MM.1S (cell line): ENCODE results near the gene TMEM250.

ENCODE experiments used
- DNase-seq: peaks from one replicate; pipeline ENCODE4 v3.0.0-alpha.2; 2015
- H2AFZ ChIP-seq: fragments of 300-600 bp; sonication (generic); 2 replicates; pipeline ENCODE4 v1.6.0; 2016; ENCODE audit warnings: antibody characterized with exemption, low read length
- H3F3A ChIP-seq: fragments of 300-600 bp; sonication (generic); 2 replicates; pipeline ENCODE4 v1.6.1; 2016; ENCODE audit warnings: mild to moderate bottlenecking, antibody characterized with exemption, low read length, moderate library complexity, mixed read lengths; ENCODE audit not compliant: insufficient read depth
- H3K27ac ChIP-seq: fragments of 300-600 bp; sonication (generic); 2 replicates; pipeline ENCODE4 v1.5.1; 2016; ENCODE audit warnings: mild to moderate bottlenecking, low read length
- H3K27me3 ChIP-seq: fragments of 300-600 bp; sonication (generic); replicated peaks from 2 replicates; pipeline ENCODE4 v1.6.0; 2016; ENCODE audit warnings: low read length; ENCODE audit not compliant: insufficient read depth
- H3K36me3 ChIP-seq: fragments of 300-600 bp; sonication (generic); replicated peaks from 2 replicates; pipeline ENCODE4 v1.6.1; 2016; ENCODE audit warnings: mild to moderate bottlenecking, low read length, mixed read lengths; ENCODE audit not compliant: insufficient read depth
- H3K4me1 ChIP-seq: fragments of 300-600 bp; sonication (generic); 2 replicates; pipeline ENCODE4 v1.6.1; 2016; ENCODE audit warnings: low read length, mixed read lengths
- H3K4me2 ChIP-seq: fragments of 300-600 bp; sonication (generic); 2 replicates; pipeline ENCODE4 v1.6.0; 2016; ENCODE audit warnings: low read depth, low read length
- H3K4me3 ChIP-seq: fragments of 300-600 bp; sonication (generic); 2 replicates; pipeline ENCODE4 v1.5.1; 2016; ENCODE audit warnings: low read length, mixed read lengths
- H3K79me2 ChIP-seq: fragments of 300-600 bp; sonication (generic); 2 replicates; pipeline ENCODE4 v1.6.1; 2016; ENCODE audit warnings: mixed run types, low read length, mixed read lengths
- H3K9ac ChIP-seq: fragments of 300-600 bp; sonication (generic); 2 replicates; pipeline ENCODE4 v1.6.1; 2016; ENCODE audit warnings: low read length, mixed read lengths
- H3K9me2 ChIP-seq: fragments of 300-600 bp; sonication (generic); replicated peaks from 2 replicates; pipeline ENCODE4 v1.6.1; 2016; ENCODE audit warnings: mild to moderate bottlenecking, low read length, mixed read lengths; ENCODE audit not compliant: insufficient read depth
- H3K9me3 ChIP-seq: fragments of 300-600 bp; sonication (generic); replicated peaks from 2 replicates; pipeline ENCODE4 v1.6.1; 2016; ENCODE audit warnings: mild to moderate bottlenecking, low read length, mixed read lengths; ENCODE audit not compliant: insufficient read depth
- H4K20me1 ChIP-seq: fragments of 300-600 bp; sonication (generic); 2 replicates; pipeline ENCODE4 v1.6.1; 2016; ENCODE audit warnings: mild to moderate bottlenecking, low read length, moderate library complexity, mixed read lengths; ENCODE audit not compliant: insufficient read depth
- EZH2 ChIP-seq: fragments of 300-600 bp; sonication (generic); optimal IDR thresholded peaks from 2 replicates; pipeline ENCODE3; 2017; ENCODE audit warnings: low read depth, mild to moderate bottlenecking, antibody characterized with exemption, low read length, mixed read lengths
- EZH2phosphoT487 ChIP-seq: fragments of 300-600 bp; sonication (generic); IDR thresholded peaks from 2 replicates; pipeline ENCODE4 v1.6.1; 2018; ENCODE audit warnings: antibody characterized with exemption, low read length
- TF ChIP-seq, protein P1 (sequence below): fragments of 300-600 bp; sonication (generic); IDR thresholded peaks from 2 replicates; pipeline ENCODE4 v1.5.1; 2016; ENCODE audit warnings: antibody characterized with exemption, low read length, mixed read lengths

TMEM250 gene

DNA sequence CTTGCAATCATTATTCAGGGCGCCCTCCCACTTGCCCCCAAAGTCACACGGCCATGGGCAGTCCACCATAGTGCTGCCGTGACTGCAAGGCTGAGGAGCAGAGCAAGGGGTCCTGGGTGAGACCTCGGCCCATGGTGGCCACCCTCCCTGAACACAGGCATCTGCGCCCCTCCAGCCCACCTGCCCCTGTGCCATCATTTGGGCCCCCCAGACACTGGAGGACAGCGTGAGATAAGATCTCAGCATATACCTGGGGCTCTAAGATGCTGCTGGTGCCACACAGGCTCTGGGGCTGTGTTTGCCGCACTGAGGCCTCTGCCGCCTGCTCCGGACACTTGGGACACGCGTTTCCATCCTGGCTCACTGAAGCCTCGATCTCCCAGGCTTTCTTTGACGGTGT lies 3.5 kb downstream of the TMEM250 start:
- Histone ChIP-seq H4K20me1 (no peaks in the 10 kb centered on the region), H3K9ac (no peak overlapping the region), H3K4me1 (peaks cover 11% of the 10 kb centered on the region), H3K27me3 (no peaks in the 10 kb centered on the region), H3K4me2 (no peak overlapping the region), H3K4me3 (no peak overlapping the region), H3K27ac (no peak overlapping the region), H3K9me2 (no peaks in the 10 kb centered on the region), H3K9me3 (no peaks in the 10 kb centered on the region), H3K79me2 (peaks cover 13% of the 10 kb centered on the region), H2AFZ (no peak overlapping the region), H3F3A (no peaks in the 10 kb centered on the region), H3K36me3 (no peaks in the 10 kb centered on the region)
- no peak for DNase-seq
- no peak for TF ChIP-seq EZH2

DNA sequence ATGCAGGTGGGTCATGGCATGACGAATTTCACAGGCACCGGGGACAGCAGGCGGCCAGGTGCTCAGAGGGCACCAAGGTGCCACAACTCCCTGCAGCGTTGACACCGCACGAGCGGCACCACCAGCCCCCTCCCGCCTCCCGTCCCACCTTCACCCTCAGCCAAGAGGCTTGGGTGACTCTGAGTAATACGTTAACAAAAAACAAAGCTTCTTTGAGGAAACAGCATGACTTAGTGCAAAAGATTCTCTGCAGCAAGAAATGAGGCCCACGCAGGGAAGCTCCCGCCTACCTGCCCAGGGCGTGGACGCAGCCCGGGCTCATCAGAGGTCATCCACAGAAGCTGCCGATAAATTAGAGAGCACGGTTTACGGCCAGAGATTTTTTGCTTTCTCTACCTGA lies 4.1 kb downstream of the TMEM250 start:
- TF ChIP-seq, protein P1, sequence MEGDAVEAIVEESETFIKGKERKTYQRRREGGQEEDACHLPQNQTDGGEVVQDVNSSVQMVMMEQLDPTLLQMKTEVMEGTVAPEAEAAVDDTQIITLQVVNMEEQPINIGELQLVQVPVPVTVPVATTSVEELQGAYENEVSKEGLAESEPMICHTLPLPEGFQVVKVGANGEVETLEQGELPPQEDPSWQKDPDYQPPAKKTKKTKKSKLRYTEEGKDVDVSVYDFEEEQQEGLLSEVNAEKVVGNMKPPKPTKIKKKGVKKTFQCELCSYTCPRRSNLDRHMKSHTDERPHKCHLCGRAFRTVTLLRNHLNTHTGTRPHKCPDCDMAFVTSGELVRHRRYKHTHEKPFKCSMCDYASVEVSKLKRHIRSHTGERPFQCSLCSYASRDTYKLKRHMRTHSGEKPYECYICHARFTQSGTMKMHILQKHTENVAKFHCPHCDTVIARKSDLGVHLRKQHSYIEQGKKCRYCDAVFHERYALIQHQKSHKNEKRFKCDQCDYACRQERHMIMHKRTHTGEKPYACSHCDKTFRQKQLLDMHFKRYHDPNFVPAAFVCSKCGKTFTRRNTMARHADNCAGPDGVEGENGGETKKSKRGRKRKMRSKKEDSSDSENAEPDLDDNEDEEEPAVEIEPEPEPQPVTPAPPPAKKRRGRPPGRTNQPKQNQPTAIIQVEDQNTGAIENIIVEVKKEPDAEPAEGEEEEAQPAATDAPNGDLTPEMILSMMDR = no peak
- TF ChIP-seq EZH2phosphoT487 = no peak
- no peak for TF ChIP-seq EZH2
- no peaks in the 10 kb centered on the region for H3K9me2 ChIP-seq
- DNase-seq = no peak

DNA sequence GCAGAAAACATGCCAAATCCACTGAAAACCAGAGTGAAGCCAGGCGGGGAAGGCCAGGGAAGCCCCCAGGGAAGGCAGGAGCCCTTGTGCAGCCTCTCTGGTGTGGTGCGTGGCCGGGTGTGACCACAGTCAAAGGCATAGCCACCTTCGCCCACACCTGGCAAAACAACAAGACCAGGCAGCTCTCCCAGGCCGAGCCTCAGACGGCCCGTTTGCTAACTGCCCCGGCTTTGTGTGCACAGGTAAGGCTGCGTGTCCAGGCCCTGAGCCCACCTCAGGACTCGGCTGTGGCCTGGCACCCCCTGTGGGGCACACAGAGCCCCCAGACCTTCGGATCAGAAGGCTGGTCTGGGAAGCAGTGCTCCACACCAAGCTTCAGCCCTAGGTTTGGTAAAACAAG lies 6.1 kb downstream of the TMEM250 start:
- Histone ChIP-seq H4K20me1 (no peaks in the 10 kb centered on the region), H3F3A (peaks cover 4% of the 10 kb centered on the region; the same call in 1 of the 2 replicates), H3K4me3 (no peak overlapping the region), H3K27ac (no peak overlapping the region), H3K79me2 (peaks cover 8% of the 10 kb centered on the region), H3K27me3 (no peaks in the 10 kb centered on the region), H3K9me3 (no peaks in the 10 kb centered on the region), H3K4me2 (no peak overlapping the region), H3K36me3 (no peaks in the 10 kb centered on the region), H3K4me1 (peaks cover 17% of the 10 kb centered on the region), H3K9ac (no peak overlapping the region), H2AFZ (no peak overlapping the region), H3K9me2 (no peaks in the 10 kb centered on the region)
- no peak for DNase-seq
- TF ChIP-seq EZH2 = no peak
- TF ChIP-seq, protein P1 = no peak

More for the DNA sequence above, 4.1 kb downstream of the TMEM250 start:
- H4K20me1 ChIP-seq = no peaks in the 10 kb centered on the region
- peaks cover 14% of the 10 kb centered on the region for H3K4me1 ChIP-seq
- no peak overlapping the region for H3K9ac ChIP-seq
- no peaks in the 10 kb centered on the region for H3K9me3 ChIP-seq
- H3K4me3 ChIP-seq = no peak overlapping the region
- no peak overlapping the region for H2AFZ ChIP-seq
- H3K27ac ChIP-seq = no peak overlapping the region
- H3K36me3 ChIP-seq = no peaks in the 10 kb centered on the region
- H3K27me3 ChIP-seq = no peaks in the 10 kb centered on the region
- no peak overlapping the region for H3K4me2 ChIP-seq
- H3K79me2 ChIP-seq = peaks cover 13% of the 10 kb centered on the region
- peaks cover 4% of the 10 kb centered on the region; the same call in 1 of the 2 replicates for H3F3A ChIP-seq

DNA sequence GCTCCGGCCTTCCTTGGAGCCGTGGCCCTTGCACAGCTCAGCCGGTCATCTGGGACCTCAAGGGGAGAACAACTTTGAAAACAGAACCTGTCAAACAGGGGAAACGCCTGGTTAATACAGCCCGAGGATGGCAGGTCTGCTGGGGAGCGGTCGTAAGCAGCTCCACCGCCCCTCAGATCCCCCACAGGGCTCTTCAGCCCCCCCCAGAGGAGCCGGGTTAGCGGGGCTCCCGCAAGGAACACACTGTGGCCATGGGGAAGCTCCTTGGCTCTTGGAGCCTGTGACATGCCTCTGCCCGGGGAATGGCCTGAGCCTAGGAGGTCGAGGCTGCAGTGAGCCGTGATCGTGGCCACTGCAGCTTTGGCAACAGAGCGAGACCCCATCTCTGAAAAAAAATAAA lies 6.8 kb downstream of the TMEM250 start:
- Histone ChIP-seq H3K79me2 (peaks cover 1% of the 10 kb centered on the region), H3K36me3 (no peaks in the 10 kb centered on the region), H3K4me1 (peaks cover 12% of the 10 kb centered on the region), H4K20me1 (no peaks in the 10 kb centered on the region), H3K9ac (no peak overlapping the region), H3K9me3 (no peaks in the 10 kb centered on the region), H3F3A (peaks cover 4% of the 10 kb centered on the region; the same call in 1 of the 2 replicates), H3K27me3 (no peaks in the 10 kb centered on the region), H3K9me2 (no peaks in the 10 kb centered on the region), H3K4me2 (no peak overlapping the region), H2AFZ (no peak overlapping the region), H3K27ac (no peak overlapping the region), H3K4me3 (no peak overlapping the region)
- TF ChIP-seq, protein P1 = no peak
- TF ChIP-seq EZH2phosphoT487 = no peak
- TF ChIP-seq EZH2 = no peak
- DNase-seq = no peak
